ENCODE measurements around the gene ALDH8A1.
"Not testable (repeated sequence)": the region's sequence is repeated elsewhere in the genome, so short reads cannot be mapped to it uniquely, and the experiment has no call there.

The ALDH8A1 gene

DNA sequence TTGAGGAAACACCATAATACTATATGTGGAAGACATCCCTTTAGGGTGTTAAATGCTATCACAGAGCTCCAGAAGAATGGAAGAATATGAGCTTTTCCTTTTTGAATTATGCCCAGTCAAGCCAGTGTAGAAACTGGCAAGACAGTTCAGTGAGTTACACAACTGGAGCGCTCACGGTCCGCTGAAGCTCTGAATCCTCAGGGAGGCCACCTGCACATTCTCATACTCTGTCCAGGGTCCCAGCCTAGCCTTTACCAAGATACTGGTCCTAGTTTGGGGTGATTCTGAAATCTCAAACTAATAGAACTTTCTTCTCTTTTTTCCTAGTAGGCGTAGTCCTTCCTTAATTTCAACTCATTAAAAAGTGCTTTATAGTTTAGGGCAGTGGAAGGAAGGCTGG lies 51.3 kb downstream of the ALDH8A1 start:
- peaks cover 10% of the 10 kb centered on the region for H3K27me3 Mint-ChIP-seq
- no peak overlapping the region for H3K27ac Mint-ChIP-seq (ENCODE audit: low read depth)
- no peaks in the 10 kb centered on the region for H3K4me1 Mint-ChIP-seq
- peaks cover 4% of the 10 kb centered on the region for H3K36me3 Mint-ChIP-seq (ENCODE audit: insufficient read depth)
- ATAC-seq (replicated peaks; ENCODE audit: extremely low read depth, poor library complexity, severe bottlenecking) (no peak), DNase-seq (ENCODE audit: low spot score in 2 of 2) (no peak)
- no peak overlapping the region for H3K4me3 Mint-ChIP-seq
- H3K9me3 Mint-ChIP-seq, result no peaks in the 10 kb centered on the region

- H3K36me3 Mint-ChIP-seq (ENCODE audit: insufficient read depth); H3K27ac Mint-ChIP-seq (ENCODE audit: low read depth); H3K4me1 Mint-ChIP-seq; ATAC-seq (replicated peaks; ENCODE audit: extremely low read depth, poor library complexity, severe bottlenecking); H3K4me3 Mint-ChIP-seq; H3K9me3 Mint-ChIP-seq; DNase-seq (ENCODE audit: low spot score in 2 of 2): not testable (repeated sequence)
- peaks cover 12% of the 10 kb centered on the region for H3K27me3 Mint-ChIP-seq
Observed at GRCh38 chr6:134898166-134898565, 51.7 kb downstream of the ALDH8A1 start.

DNA sequence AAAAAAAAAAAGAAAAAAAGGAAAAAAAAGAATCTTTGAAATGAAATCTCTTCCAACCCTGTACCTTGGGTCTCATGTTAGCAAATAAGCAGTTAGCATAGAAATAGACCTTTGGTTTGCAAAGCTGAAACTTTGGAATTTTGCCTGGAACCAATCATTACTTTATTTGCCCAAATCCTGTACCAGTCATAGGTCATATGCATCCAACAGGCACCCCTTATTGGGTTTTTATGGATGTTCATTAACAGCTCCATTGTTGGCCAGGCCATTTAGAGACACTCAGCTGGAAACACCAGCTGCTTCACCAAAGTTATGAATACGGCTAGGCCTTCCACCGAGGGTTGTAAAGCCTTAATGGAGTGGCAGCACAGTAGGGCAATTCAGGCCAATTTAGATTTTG lies 53.0 kb downstream of the ALDH8A1 start:
- peaks cover 22% of the 10 kb centered on the region for H3K27me3 Mint-ChIP-seq
- no peak overlapping the region for H3K4me3 Mint-ChIP-seq
- no peak overlapping the region for H3K27ac Mint-ChIP-seq (ENCODE audit: low read depth)
- no peaks in the 10 kb centered on the region for H3K4me1 Mint-ChIP-seq
- ATAC-seq (replicated peaks; ENCODE audit: extremely low read depth, poor library complexity, severe bottlenecking) (no peak), DNase-seq (ENCODE audit: low spot score in 2 of 2) (no peak)
- peaks cover 1% of the 10 kb centered on the region for H3K36me3 Mint-ChIP-seq (ENCODE audit: insufficient read depth)
- H3K9me3 Mint-ChIP-seq, result peaks cover 4% of the 10 kb centered on the region

DNA sequence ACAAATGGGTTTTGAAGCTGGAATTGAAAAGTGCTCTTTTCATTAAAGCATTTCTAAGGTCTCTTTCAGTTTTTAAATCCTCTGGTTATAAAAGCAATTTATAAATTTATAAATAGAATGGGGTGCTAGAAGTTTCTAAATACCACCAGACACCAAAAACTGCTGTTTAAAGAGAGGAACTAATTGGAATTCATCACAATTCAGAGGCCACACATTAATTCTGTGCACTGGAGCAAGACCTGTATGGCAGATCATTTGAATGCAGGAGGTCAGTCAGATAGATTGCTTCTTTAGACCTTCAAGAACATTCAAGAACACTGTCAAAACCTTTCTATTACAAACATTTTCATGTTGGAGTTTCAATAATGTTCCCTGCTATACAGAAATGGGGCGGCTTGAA lies 55.1 kb downstream of the ALDH8A1 start:
- Mint-ChIP-seq H3K36me3 (ENCODE audit: insufficient read depth) (peaks cover 1% of the 10 kb centered on the region), H3K9me3 (peaks cover 4% of the 10 kb centered on the region), H3K4me1 (no peaks in the 10 kb centered on the region), H3K27me3 (peaks cover 37% of the 10 kb centered on the region), H3K4me3 (no peak overlapping the region), H3K27ac (ENCODE audit: low read depth) (no peak overlapping the region)
- DNase-seq (ENCODE audit: low spot score in 2 of 2) (no peak), ATAC-seq (replicated peaks; ENCODE audit: extremely low read depth, poor library complexity, severe bottlenecking) (no peak)

GRCh38 chr6:134892362-134892761 lies 57.5 kb downstream of the ALDH8A1 start:
- H3K27me3 Mint-ChIP-seq, result peaks cover 39% of the 10 kb centered on the region
- no peaks in the 10 kb centered on the region for H3K4me1 Mint-ChIP-seq
- no peak overlapping the region for H3K27ac Mint-ChIP-seq (ENCODE audit: low read depth)
- no peak for DNase-seq (ENCODE audit: low spot score in 2 of 2)
- H3K4me3 Mint-ChIP-seq, result no peak overlapping the region
- peaks cover 1% of the 10 kb centered on the region for H3K36me3 Mint-ChIP-seq (ENCODE audit: insufficient read depth)
- no peak for ATAC-seq (replicated peaks; ENCODE audit: extremely low read depth, poor library complexity, severe bottlenecking)
- peaks cover 4% of the 10 kb centered on the region for H3K9me3 Mint-ChIP-seq

- Mint-ChIP-seq H3K4me3 (no peak overlapping the region), H3K4me1 (no peaks in the 10 kb centered on the region), H3K9me3 (peaks cover 4% of the 10 kb centered on the region), H3K36me3 (ENCODE audit: insufficient read depth) (peaks cover 1% of the 10 kb centered on the region), H3K27ac (ENCODE audit: low read depth) (no peak overlapping the region), H3K27me3 (peaks cover 46% of the 10 kb centered on the region)
- DNase-seq (ENCODE audit: low spot score in 2 of 2), result no peak
- no peak for ATAC-seq (replicated peaks; ENCODE audit: extremely low read depth, poor library complexity, severe bottlenecking)
Observed at GRCh38 chr6:134891633-134892032, 58.3 kb downstream of the ALDH8A1 start.

- Mint-ChIP-seq H3K27me3 (peaks cover 51% of the 10 kb centered on the region), H3K36me3 (ENCODE audit: insufficient read depth) (no peaks in the 10 kb centered on the region), H3K4me3 (no peak overlapping the region), H3K9me3 (peaks cover 4% of the 10 kb centered on the region), H3K27ac (ENCODE audit: low read depth) (no peak overlapping the region), H3K4me1 (no peaks in the 10 kb centered on the region)
- ATAC-seq (replicated peaks; ENCODE audit: extremely low read depth, poor library complexity, severe bottlenecking) (no peak), DNase-seq (ENCODE audit: low spot score in 2 of 2) (no peak)
Observed at GRCh38 chr6:134888316-134888715, 61.6 kb downstream of the ALDH8A1 start.

DNA sequence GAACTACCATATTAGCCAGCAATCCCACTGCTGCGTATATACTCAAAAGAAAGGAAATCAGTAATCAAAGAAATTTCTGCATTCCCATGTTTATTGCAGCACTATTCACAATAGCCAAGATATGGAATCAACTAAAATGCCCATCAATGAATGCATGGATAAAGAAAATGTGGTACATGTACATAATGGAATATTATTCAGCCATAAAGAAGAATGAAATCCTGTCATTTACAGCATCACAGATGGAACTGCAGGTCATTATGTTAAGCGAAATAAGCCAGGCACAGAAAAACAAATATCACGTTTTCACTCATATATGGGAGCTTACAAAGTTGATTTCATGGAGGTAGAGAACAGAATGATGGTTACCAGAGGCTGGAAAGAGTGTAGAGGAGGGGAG lies 65.1 kb downstream of the ALDH8A1 start:
- Mint-ChIP-seq H3K9me3 (no peaks in the 10 kb centered on the region), H3K4me3 (no peak overlapping the region), H3K36me3 (ENCODE audit: insufficient read depth) (no peaks in the 10 kb centered on the region), H3K4me1 (no peaks in the 10 kb centered on the region), H3K27me3 (peaks cover 32% of the 10 kb centered on the region), H3K27ac (ENCODE audit: low read depth) (no peak overlapping the region)
- no peak for ATAC-seq (replicated peaks; ENCODE audit: extremely low read depth, poor library complexity, severe bottlenecking)
- no peak for DNase-seq (ENCODE audit: low spot score in 2 of 2)

- Mint-ChIP-seq H3K9me3 (no peaks in the 10 kb centered on the region), H3K4me3 (no peak overlapping the region), H3K27me3 (peaks cover 32% of the 10 kb centered on the region), H3K27ac (ENCODE audit: low read depth) (no peak overlapping the region), H3K36me3 (ENCODE audit: insufficient read depth) (no peaks in the 10 kb centered on the region), H3K4me1 (no peaks in the 10 kb centered on the region)
- ATAC-seq (replicated peaks; ENCODE audit: extremely low read depth, poor library complexity, severe bottlenecking) (no peak), DNase-seq (ENCODE audit: low spot score in 2 of 2) (no peak)
Observed at GRCh38 chr6:134883314-134883713, 66.6 kb downstream of the ALDH8A1 start.

DNA sequence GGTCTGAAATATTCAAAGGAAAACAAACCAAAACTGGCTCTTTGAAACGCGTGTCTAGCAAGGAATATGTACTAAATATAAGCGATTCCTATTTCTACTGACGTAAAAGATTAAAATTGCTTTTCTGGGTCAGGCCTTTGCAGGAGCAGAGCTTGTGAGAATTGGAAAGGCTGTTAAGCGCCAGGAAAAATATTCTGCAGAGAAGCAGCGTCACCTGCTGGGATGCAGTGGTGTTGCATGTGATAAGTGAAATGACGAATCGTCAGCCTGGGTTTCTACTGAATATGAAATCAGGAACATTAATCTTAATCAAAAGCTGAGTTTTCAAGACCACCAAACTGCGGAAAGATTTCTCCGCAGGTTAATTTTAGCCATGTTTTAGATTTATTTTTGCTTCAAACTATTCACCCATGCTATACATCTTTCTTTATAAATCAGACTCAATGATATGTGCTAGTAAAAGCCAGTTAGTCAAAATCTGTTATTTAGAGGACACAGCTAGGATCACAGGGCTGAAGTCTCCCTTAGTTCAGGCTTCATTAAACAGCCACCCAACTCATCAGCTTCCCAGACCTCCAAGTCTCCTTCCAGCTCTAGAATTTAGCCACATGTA lies 67.4 kb downstream of the ALDH8A1 start:
- H3K36me3 Mint-ChIP-seq (ENCODE audit: insufficient read depth), result no peaks in the 10 kb centered on the region
- ATAC-seq (replicated peaks; ENCODE audit: extremely low read depth, poor library complexity, severe bottlenecking), result no peak
- H3K4me3 Mint-ChIP-seq, result no peak overlapping the region
- no peaks in the 10 kb centered on the region for H3K9me3 Mint-ChIP-seq
- H3K27me3 Mint-ChIP-seq, result peaks cover 31% of the 10 kb centered on the region
- DNase-seq (ENCODE audit: low spot score in 2 of 2), result peak; percentile 28 to 31
- no peak overlapping the region for H3K27ac Mint-ChIP-seq (ENCODE audit: low read depth)
- H3K4me1 Mint-ChIP-seq, result no peaks in the 10 kb centered on the region

DNA sequence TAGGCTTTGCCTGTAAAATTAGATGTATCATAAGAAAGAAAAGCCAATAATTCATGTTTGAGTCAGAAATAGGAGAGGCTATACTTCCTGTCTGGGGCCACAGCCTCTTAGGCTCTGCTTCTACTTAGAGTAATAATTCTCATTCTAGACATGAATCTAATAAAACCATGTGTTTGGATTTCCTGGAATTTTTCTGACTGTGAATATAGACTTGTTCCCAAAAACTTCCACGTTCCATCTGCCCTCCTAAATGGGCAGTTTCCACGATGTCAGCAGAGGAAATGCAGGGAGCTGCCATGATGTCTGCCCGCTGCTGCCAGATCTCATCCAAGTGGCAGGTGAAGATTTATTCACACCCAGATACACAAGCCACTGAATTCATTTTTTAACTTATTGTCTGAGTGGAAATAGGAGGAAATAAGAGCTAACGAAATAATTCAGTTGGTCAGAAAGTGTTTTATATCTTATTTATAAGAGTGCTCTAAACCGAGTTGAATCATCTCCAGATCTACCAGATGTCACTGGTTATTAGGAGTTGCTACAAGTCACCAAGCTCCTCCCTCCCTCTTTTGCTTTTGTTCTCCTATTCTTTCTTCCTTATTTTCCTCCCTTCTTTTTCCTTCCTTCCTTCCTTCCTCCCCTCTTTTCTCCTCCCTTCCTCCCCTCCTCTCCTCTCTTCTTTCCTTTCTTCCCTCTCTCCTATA lies 69.3 kb downstream of the ALDH8A1 start:
- H3K27me3 Mint-ChIP-seq, result peaks cover 22% of the 10 kb centered on the region
- H3K27ac Mint-ChIP-seq (ENCODE audit: low read depth), result no peak overlapping the region
- no peak for DNase-seq (ENCODE audit: low spot score in 2 of 2)
- no peak for ATAC-seq (replicated peaks; ENCODE audit: extremely low read depth, poor library complexity, severe bottlenecking)
- H3K36me3 Mint-ChIP-seq (ENCODE audit: insufficient read depth), result no peaks in the 10 kb centered on the region
- peaks cover 2% of the 10 kb centered on the region for H3K9me3 Mint-ChIP-seq
- H3K4me1 Mint-ChIP-seq, result no peaks in the 10 kb centered on the region
- H3K4me3 Mint-ChIP-seq, result no peak overlapping the region

DNA sequence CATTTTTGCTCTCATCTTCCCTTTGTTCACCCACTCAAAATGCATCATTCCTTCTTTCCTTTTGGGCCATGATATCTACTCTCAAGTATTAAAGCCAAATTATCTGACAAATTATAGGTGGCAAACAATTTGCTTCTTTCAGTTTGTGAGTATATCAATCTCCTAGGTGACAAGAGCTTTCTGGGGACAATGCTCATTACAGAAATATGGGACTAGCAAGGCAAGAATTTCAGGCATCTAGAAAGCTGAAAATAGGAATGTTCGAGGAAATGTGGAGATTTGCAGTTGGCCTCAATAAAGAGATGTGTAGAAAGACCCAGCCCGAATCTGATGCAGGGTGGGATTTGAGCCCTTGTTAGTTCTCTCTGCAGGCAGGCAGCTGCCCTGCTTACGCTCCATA lies 71.8 kb downstream of the ALDH8A1 start:
- Mint-ChIP-seq H3K4me3 (no peak overlapping the region), H3K9me3 (peaks cover 6% of the 10 kb centered on the region), H3K4me1 (peaks cover 14% of the 10 kb centered on the region), H3K27me3 (peaks cover 4% of the 10 kb centered on the region), H3K27ac (ENCODE audit: low read depth) (no peak overlapping the region), H3K36me3 (ENCODE audit: insufficient read depth) (no peaks in the 10 kb centered on the region)
- ATAC-seq (replicated peaks; ENCODE audit: extremely low read depth, poor library complexity, severe bottlenecking) (no peak), DNase-seq (ENCODE audit: low spot score in 2 of 2) (no peak)

DNA sequence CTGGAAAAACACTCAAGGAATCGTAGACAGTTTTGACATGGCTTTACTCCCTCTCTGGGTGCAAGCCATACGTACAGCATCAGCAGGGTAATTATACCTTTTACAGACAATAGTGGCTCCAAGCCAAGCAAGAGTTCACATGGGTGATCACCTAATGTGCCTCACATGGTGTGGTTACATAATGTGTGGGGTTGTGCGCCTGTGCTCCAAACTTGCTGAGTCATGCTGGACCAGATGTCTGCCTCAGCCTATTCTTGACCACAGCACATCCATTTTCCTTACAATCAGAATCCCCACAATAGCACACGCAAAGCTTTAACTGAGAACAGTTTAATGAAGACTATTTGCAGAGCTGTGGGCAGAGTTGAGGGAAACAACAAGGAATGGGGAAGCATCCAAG lies 74.5 kb downstream of the ALDH8A1 start:
- H3K4me3 Mint-ChIP-seq, result no peak overlapping the region
- ATAC-seq (replicated peaks; ENCODE audit: extremely low read depth, poor library complexity, severe bottlenecking) (no peak), DNase-seq (ENCODE audit: low spot score in 2 of 2) (no peak)
- H3K27me3 Mint-ChIP-seq, result no peaks in the 10 kb centered on the region
- no peaks in the 10 kb centered on the region for H3K36me3 Mint-ChIP-seq (ENCODE audit: insufficient read depth)
- H3K9me3 Mint-ChIP-seq, result peaks cover 6% of the 10 kb centered on the region
- no peak overlapping the region for H3K27ac Mint-ChIP-seq (ENCODE audit: low read depth)
- H3K4me1 Mint-ChIP-seq, result peaks cover 20% of the 10 kb centered on the region

Data from central memory CD8-positive, alpha-beta T cell (primary cell).